ENCODE results near the gene LSM14A.

Gene LSM14A

GRCh38 chr19:34257559-34257924 lies 85.2 kb downstream of the LSM14A start (continued):
- TF ChIP-seq ZNF768 (tag by site-specific recombination; IDR thresholded peaks at IDR 0.05) (no peak), KLF9 (tag by site-specific recombination; IDR thresholded peaks at IDR 0.05; ENCODE audit: low read depth) (no peak), ZNF140 (tag by site-specific recombination; IDR thresholded peaks at IDR 0.05) (no peak), ZNF292 (tag by site-specific recombination; IDR thresholded peaks at IDR 0.05; ENCODE audit: borderline replicate concordance, low read depth) (no peak), SCRT1 (tag by site-specific recombination; IDR thresholded peaks at IDR 0.05; ENCODE audit: borderline replicate concordance) (peak; percentile 95), ZNF610 (tag by site-specific recombination; IDR thresholded peaks at IDR 0.05; ENCODE audit: borderline replicate concordance) (no peak)
- TF ChIP-seq, protein P1, sequence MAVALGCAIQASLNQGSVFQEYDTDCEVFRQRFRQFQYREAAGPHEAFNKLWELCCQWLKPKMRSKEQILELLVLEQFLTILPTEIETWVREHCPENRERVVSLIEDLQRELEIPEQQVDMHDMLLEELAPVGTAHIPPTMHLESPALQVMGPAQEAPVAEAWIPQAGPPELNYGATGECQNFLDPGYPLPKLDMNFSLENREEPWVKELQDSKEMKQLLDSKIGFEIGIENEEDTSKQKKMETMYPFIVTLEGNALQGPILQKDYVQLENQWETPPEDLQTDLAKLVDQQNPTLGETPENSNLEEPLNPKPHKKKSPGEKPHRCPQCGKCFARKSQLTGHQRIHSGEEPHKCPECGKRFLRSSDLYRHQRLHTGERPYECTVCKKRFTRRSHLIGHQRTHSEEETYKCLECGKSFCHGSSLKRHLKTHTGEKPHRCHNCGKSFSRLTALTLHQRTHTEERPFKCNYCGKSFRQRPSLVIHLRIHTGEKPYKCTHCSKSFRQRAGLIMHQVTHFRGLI (tag by site-specific recombination; IDR thresholded peaks at IDR 0.05): no peak

DNA sequence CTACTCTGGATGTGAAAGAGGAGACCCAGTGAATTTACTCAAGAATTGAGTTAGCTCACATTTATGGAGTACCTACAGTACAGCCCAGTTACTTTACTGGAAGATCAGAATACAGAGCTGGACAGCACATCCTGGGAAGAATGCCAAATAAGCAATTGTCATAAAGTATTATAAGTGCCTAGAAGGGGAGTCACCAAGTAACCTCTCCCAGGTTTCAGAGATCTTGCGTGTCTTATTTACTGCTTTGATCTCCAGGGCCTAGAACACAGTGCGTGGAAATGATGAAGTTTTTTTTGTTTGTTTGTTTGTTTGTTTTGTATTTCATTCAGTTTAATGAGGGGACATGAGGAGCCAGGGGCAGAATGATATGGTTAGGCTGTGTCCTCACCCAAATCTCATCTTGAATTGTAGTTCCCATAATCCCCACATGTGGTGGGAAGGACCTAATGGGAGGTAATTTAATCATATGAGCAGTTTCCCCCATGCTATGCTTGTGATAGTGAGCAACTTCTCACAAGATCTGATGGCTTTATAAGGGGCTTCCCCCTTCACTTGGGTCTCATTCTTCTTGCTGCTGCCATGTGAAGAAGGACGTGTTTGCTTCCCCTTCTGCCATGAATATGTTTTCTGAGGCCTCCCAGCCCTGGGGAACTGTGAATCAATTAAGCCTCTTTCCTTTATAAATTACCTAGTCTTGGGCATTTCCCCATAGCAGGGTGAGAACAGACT lies 87.2 kb downstream of the LSM14A start:
- no peak overlapping the region; the same call in 1 of the 2 replicates for H3K27ac ChIP-seq (ENCODE audit: extremely low read depth, low read depth, low read length)
- CTCF ChIA-PET: interaction anchor here (0.5 to 1.2 kb wide), 3 partner anchors 36 to 87 kb away, joined by 3 to 7 read pairs (median 5); no protein-coding TSS in a partner anchor
- no peaks in the 10 kb centered on the region for H3K9me3 ChIP-seq (ENCODE audit: control insufficient read depth, insufficient read depth, low read depth, low read length)
- POLR2A ChIA-PET: interaction anchor here (1.0 to 1.4 kb wide), 2 partner anchors 10 to 14 kb away, joined by 3 to 4 read pairs; no protein-coding TSS in a partner anchor
- H3K4me1 ChIP-seq (ENCODE audit: control insufficient read depth, insufficient read depth, low read length): peaks cover 37% of the 10 kb centered on the region
- H3K36me3 ChIP-seq (ENCODE audit: control insufficient read depth in 2 of 2, insufficient read depth in 1 of 2, low read length in 2 of 2): peaks cover 0 to 32% of the 10 kb centered on the region in 2 experiments; a peak in 2 of 3 replicates
- H3K4me3 ChIP-seq (ENCODE audit: low read depth, low read length): no peak overlapping the region
- peak; percentile 36; the same call in 1 of the 2 replicates for TF ChIP-seq PRDM4 (tag by site-specific recombination; IDR thresholded peaks at IDR 0.05)
- peak; percentile 73; the same call in 1 of the 2 replicates for TF ChIP-seq REPIN1 (tag by site-specific recombination; IDR thresholded peaks at IDR 0.05; ENCODE audit: low read depth)
- TF ChIP-seq ZNF391 (tag by site-specific recombination; IDR thresholded peaks at IDR 0.05; ENCODE audit: borderline replicate concordance, low read depth): no peak
- no peak for TF ChIP-seq ZNF837 (tag by site-specific recombination; IDR thresholded peaks at IDR 0.05)
- TF ChIP-seq, protein P2, sequence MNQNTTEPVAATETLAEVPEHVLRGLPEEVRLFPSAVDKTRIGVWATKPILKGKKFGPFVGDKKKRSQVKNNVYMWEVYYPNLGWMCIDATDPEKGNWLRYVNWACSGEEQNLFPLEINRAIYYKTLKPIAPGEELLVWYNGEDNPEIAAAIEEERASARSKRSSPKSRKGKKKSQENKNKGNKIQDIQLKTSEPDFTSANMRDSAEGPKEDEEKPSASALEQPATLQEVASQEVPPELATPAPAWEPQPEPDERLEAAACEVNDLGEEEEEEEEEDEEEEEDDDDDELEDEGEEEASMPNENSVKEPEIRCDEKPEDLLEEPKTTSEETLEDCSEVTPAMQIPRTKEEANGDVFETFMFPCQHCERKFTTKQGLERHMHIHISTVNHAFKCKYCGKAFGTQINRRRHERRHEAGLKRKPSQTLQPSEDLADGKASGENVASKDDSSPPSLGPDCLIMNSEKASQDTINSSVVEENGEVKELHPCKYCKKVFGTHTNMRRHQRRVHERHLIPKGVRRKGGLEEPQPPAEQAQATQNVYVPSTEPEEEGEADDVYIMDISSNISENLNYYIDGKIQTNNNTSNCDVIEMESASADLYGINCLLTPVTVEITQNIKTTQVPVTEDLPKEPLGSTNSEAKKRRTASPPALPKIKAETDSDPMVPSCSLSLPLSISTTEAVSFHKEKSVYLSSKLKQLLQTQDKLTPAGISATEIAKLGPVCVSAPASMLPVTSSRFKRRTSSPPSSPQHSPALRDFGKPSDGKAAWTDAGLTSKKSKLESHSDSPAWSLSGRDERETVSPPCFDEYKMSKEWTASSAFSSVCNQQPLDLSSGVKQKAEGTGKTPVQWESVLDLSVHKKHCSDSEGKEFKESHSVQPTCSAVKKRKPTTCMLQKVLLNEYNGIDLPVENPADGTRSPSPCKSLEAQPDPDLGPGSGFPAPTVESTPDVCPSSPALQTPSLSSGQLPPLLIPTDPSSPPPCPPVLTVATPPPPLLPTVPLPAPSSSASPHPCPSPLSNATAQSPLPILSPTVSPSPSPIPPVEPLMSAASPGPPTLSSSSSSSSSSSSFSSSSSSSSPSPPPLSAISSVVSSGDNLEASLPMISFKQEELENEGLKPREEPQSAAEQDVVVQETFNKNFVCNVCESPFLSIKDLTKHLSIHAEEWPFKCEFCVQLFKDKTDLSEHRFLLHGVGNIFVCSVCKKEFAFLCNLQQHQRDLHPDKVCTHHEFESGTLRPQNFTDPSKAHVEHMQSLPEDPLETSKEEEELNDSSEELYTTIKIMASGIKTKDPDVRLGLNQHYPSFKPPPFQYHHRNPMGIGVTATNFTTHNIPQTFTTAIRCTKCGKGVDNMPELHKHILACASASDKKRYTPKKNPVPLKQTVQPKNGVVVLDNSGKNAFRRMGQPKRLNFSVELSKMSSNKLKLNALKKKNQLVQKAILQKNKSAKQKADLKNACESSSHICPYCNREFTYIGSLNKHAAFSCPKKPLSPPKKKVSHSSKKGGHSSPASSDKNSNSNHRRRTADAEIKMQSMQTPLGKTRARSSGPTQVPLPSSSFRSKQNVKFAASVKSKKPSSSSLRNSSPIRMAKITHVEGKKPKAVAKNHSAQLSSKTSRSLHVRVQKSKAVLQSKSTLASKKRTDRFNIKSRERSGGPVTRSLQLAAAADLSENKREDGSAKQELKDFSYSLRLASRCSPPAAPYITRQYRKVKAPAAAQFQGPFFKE (tag by site-specific recombination; IDR thresholded peaks at IDR 0.05; ENCODE audit: borderline replicate concordance): no peak
- no peak for TF ChIP-seq ZNF114 (tag by site-specific recombination; IDR thresholded peaks at IDR 0.05)
- TF ChIP-seq ZFP37 (tag by site-specific recombination; IDR thresholded peaks at IDR 0.05): peak; percentile 26; the same call in 1 of the 2 replicates
- no peak for TF ChIP-seq ZFP3 (tag by site-specific recombination; IDR thresholded peaks at IDR 0.05; ENCODE audit: low read depth)
- TF ChIP-seq ZNF76 (tag by site-specific recombination; IDR thresholded peaks at IDR 0.05; ENCODE audit: borderline replicate concordance, low read depth): 0 out of 2 replicates have a peak, but pooled peaks have one; percentile 59
- no peak for TF ChIP-seq ZNF664 (tag by site-specific recombination; IDR thresholded peaks at IDR 0.05)
- peak; percentile 81; the same call in 1 of the 2 replicates for TF ChIP-seq ZNF394 (tag by site-specific recombination; IDR thresholded peaks at IDR 0.05; ENCODE audit: borderline replicate concordance)
- no peak for TF ChIP-seq ZNF302 (tag by site-specific recombination; IDR thresholded peaks at IDR 0.05; ENCODE audit: low read depth)
- TF ChIP-seq ZBTB20 (tag by site-specific recombination; IDR thresholded peaks at IDR 0.05): peak; percentile 56; the same call in 1 of the 2 replicates
- TF ChIP-seq ZNF214 (tag by site-specific recombination; IDR thresholded peaks at IDR 0.05; ENCODE audit: borderline replicate concordance): no peak
- TF ChIP-seq OSR2 (tag by site-specific recombination; IDR thresholded peaks at IDR 0.05): peak; percentile 37; the same call in 1 of the 2 replicates
- TF ChIP-seq, protein P3, sequence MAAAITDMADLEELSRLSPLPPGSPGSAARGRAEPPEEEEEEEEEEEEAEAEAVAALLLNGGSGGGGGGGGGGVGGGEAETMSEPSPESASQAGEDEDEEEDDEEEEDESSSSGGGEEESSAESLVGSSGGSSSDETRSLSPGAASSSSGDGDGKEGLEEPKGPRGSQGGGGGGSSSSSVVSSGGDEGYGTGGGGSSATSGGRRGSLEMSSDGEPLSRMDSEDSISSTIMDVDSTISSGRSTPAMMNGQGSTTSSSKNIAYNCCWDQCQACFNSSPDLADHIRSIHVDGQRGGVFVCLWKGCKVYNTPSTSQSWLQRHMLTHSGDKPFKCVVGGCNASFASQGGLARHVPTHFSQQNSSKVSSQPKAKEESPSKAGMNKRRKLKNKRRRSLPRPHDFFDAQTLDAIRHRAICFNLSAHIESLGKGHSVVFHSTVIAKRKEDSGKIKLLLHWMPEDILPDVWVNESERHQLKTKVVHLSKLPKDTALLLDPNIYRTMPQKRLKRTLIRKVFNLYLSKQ (tag by site-specific recombination; IDR thresholded peaks at IDR 0.05; ENCODE audit: borderline replicate concordance): no peak
